H1 (cell line): ENCODE data around the gene HES7.

Source experiments
- ATF2 ChIP-seq: IDR thresholded peaks from 2 replicates; pipeline ENCODE4 v1.6.1; 2012; ENCODE audit warnings: low read length, inconsistent platforms
- CHD7 ChIP-seq: fragments of 300-600 bp; sonication (generic); IDR thresholded peaks from 2 replicates; pipeline ENCODE4 v1.7.1; 2012; ENCODE audit warnings: low read length, moderate library complexity, mild to moderate bottlenecking, inconsistent platforms; ENCODE audit not compliant: insufficient replicate concordance
- CTCF ChIP-seq, 3 experiments: IDR thresholded peaks; 1 replicate in 2 of 3; 2 replicates in 1 of 3; pipeline versions ENCODE4 v1.5.1 to v1.6.1; 2011; ENCODE audit warnings: low read length in 3 of 3, mild to moderate bottlenecking in 3 of 3, inconsistent platforms in 2 of 3, low read depth in 1 of 3, moderate library complexity in 1 of 3; ENCODE audit not compliant: insufficient read depth in 1 of 3; ENCODE audit errors: control extremely low read depth in 1 of 3
- EP300 ChIP-seq, 2 experiments: IDR thresholded peaks; 1 replicate in 1 of 2; 2 replicates in 1 of 2; pipeline ENCODE4 v1.6.1; 2011 to 2012; ENCODE audit warnings: low read depth in 2 of 2, low read length in 2 of 2, mild to moderate bottlenecking in 2 of 2, borderline replicate concordance in 1 of 2, inconsistent platforms in 1 of 2, moderate library complexity in 1 of 2
- JUND ChIP-seq: IDR thresholded peaks from 2 replicates; pipeline ENCODE4 v1.6.1; 2011; ENCODE audit warnings: mild to moderate bottlenecking, improper control_type of control experiment, low read length
- MAX ChIP-seq: IDR thresholded peaks from 2 replicates; pipeline ENCODE4 v1.6.1; 2012; ENCODE audit warnings: inconsistent platforms
- POLR2AphosphoS5 ChIP-seq: IDR thresholded peaks from 2 replicates; pipeline ENCODE4 v1.6.1; 2011; ENCODE audit warnings: low read depth, low read length
- SP1 ChIP-seq: IDR thresholded peaks from 2 replicates; pipeline ENCODE4 v1.6.1; 2011; ENCODE audit warnings: low read depth, low read length
- TAF1 ChIP-seq: IDR thresholded peaks from 2 replicates; pipeline ENCODE4 v1.6.1; 2011; ENCODE audit warnings: mild to moderate bottlenecking, low read depth, low read length
- TEAD4 ChIP-seq: IDR thresholded peaks from 2 replicates; pipeline ENCODE4 v1.6.1; 2012; ENCODE audit warnings: low read depth, low read length, inconsistent platforms, mixed read lengths

GRCh38 chr17:8071496-8071895 lies 52.4 kb downstream of the HES7 start:
- TF ChIP-seq JUND: no peak
- TF ChIP-seq MAX: no peak
- TF ChIP-seq TEAD4: no peak
- TF ChIP-seq CHD7: no peak
- no peak for TF ChIP-seq POLR2AphosphoS5
- no peak for TF ChIP-seq EP300 (IDR thresholded peaks at IDR 0.05; ENCODE audit: borderline replicate concordance in 1 of 2, low read depth in 2 of 2, low read length in 2 of 2)
- no peak for TF ChIP-seq ATF2
- no peak for TF ChIP-seq CTCF (IDR thresholded peaks at IDR 0.05; ENCODE audit: control extremely low read depth in 1 of 3, insufficient read depth in 1 of 3, low read depth in 1 of 3, low read length in 3 of 3)
- no peak for TF ChIP-seq SP1
- no peak for TF ChIP-seq TAF1
